KBM-7 (cell line): ENCODE results near the gene PLK1.
"Not testable (repeated sequence)": the region's sequence is repeated elsewhere in the genome, so short reads cannot be mapped to it uniquely, and the experiment has no call there.

ENCODE experiments used
- DNase-seq: peaks from one replicate; pipeline ENCODE4 v3.0.0-alpha.2; 2015
- in situ Hi-C: fragments of 300-500 bp; cut with MboI; formaldehyde crosslinking; loops from 2 replicates; pipeline ENCODE4 v1.14.3; 2020; ENCODE audit warnings: low sequenced_read_pairs, low pct_unique_long_range_greater_than_20kb, mixed read lengths

Gene PLK1

DNA sequence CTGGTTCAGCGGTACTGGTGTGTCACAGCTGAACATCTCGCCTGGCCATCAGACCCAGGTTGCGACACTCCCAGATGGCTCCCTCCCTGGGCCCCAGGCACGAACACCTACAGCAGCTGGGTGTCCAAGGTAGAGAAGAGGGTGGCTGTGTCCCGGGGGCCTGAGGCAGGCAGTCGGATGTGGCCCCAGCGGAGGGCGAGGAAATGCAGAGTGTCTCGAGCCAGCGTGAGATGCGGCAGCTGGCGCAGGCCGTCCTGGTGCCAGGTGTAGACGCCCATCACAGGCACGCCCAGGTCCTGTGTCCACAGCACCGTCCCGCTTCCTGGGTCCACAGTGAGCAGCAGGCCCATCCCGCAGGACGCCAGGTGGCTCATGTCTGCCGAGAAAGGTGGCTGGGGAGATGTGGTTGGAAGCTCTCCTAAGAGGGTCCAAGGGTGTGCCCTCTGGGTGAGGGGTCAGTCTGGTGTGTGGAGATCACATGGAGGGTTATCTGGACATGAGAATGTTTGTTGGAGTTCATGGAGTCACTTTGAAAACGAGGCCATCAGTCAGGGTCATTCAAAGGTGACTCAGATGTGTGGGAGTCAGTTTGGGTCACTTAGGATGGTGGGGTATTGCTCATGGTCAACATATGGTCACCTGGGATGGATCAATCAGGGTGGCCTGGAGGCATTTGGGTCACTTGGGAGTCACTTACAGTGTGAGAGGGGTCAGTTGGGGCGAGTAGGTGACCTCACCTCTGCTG lies 26.3 kb downstream of the PLK1 start:
- in situ Hi-C loops, result no loop called here
- DNase-seq, result no peak

- DNase-seq, result no peak
- in situ Hi-C loops, result no loop called here
These were observed 26.8 kb downstream of the PLK1 start for GRCh38 chr16:23705517-23705902.

DNA sequence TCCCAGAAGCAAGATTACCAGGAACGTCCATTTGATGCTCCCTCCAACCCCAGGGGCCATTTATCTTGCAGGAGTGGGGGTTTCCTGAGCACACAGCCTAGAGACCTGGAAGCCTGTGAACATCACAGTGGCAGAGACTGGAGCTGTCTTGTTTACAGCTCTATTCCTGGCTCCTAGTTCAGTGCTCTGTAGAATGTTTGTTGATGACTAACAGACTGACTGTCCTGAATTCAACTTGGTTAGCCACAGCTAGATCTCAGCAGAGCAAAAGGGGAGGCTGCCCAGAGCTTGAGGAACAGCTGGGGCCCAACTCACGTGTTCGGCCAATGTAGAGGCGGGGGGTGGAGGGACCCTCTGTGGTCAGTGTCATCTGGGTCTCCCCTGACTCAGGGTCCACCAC lies 27.8 kb downstream of the PLK1 start:
- in situ Hi-C loops, result no loop called here
- DNase-seq, result no peak

DNA sequence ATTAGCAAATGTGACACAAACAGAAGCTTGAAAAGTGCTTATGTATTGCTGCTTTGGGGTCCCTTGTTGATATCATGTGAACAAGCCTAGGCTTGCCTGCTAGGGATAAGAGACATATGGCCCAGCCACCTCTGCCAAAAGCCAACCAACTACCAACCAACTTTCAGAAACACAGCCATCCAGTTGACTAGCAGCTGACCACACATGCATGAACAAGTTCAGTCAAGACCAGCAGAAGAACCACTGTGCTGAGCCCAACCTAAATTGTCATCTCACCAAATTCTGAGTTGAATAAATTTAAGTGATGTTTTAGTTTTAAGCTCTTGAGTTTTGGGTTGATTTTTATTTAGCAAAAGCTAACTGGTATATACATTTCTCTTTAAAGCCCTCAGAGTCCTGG lies 30.8 kb downstream of the PLK1 start:
- in situ Hi-C loops, result no loop called here
- DNase-seq, result peak; percentile 36

GRCh38 chr16:23710008-23710407 lies 31.3 kb downstream of the PLK1 start:
- in situ Hi-C loops, result no loop called here
- DNase-seq, result no peak

GRCh38 chr16:23710504-23710903 lies 31.8 kb downstream of the PLK1 start:
- in situ Hi-C loops, result no loop called here
- no peak for DNase-seq

DNA sequence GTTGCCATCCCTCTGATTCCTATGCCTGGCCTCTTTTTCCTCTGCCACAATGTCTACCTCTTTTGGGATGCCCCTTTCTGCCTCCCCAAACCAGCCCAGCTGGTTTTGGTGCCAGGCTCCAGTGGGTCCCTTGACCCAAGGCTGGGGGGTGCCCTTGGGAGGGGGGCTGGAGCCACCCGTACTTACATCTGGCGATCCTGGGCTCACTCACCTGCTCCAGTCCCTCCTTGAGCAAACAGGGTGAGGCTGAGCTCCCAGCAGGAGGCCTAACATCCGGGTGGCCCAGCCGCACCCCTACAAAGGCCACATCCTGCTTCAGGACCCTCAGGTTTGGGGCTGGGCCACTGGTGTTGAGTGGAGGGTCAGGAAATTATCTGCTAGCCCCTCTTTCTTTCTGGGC lies 33.1 kb downstream of the PLK1 start:
- in situ Hi-C loops, result no loop called here
- no peak for DNase-seq

DNA sequence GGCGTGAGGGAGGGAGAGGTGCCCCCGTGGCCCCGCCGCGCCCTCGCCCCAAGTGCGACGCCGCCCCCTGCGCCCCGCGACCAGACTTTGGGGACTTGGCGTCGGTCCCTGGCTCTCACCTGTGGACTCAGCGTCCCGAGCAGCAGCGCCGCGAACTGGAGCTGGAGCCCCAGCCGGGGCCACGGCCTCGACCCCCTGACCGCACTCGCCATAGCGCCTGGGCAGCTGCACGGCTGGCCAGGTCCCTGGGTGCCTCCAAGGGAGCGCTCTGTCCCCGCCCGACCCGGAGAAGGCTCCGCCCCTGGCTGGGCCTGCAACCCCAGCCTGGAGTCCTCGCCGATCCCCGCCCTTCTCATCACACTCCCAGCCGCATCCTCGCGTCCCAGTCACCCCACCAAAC lies 34.3 kb downstream of the PLK1 start, which contains the start of gene ERN2:
ERN2 (minus strand) TSS at position 247 of the 400 bp plus-strand sequence; CDS start at position 212, 35 bp downstream.
- DNase-seq, result no peak
- in situ Hi-C loops, result no loop called here

DNA sequence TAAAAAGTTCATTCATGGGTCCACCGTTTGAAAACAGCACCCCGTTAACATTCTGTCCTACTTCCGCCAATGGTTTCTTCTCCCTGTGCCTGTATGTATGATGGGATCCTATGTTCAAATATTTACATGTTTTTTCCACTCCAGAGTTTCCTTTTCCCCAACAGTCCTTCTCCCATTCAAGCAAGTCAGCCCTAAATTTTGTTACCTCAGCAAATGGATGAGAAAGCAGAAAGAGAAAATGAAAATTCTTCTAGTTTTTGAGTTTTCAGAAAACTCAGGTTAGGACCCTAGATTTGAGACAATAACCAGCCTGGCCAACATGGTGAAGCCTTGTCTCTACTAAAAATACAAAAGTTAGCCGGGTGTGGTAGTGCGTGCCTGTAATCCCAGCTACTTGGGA lies 37.8 kb downstream of the PLK1 start:
- DNase-seq, result no peak
- in situ Hi-C loops, result no loop called here

DNA sequence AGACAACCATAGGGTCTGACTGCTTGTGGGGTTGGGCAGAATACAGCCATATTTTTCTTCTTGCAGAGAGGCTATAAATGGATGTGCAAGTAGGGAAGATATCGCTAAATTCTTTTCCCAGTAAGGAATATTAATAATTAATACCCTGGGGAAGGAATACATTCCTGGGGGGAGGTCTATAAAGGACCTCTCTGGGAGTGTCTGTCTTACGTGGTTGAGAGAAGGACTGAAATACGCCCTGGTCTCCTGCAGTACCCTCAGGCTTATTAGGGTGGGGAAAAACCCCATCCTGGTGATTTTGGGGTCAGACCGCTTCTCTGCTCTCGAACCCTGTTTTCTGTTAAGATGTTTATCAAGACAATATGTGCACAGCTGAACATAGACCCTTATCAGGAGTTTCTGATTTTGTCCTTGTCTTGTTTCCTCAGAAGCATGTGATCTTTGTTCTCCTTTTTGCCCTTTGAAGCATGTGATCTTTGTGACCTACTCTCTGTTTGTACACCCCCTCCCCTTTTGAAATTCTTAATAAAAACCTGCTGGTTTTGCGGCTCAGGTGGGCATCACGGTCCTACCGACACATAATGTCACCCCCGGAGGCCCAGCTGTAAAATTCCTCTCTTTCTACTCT lies 44.0 kb downstream of the PLK1 start:
- DNase-seq, in situ Hi-C loops: not testable (repeated sequence)

GRCh38 chr16:23724096-23724784 lies 45.6 kb downstream of the PLK1 start:
- in situ Hi-C loops, result no loop called here
- no peak for DNase-seq

DNA sequence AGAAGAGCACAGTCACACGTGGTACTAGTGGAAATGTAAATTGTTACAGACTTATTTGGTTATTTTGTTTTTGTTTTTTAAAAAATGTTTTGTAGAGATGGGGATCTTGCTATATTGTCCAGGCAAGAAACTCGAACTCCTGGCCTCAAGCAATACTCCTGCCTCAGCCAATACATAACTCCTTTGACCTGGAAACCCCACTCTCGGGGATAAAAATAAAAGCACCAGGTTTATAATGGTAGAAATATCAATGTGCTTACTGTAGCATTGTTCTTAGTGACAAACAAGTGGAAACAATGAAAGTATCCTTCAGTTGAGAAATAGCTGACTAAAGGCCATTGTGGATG lies 46.1 kb downstream of the PLK1 start:
- in situ Hi-C loops, result loop anchor here (25.0 kb wide), 1 partner anchor 788 kb away; no protein-coding TSS in a partner anchor
- DNase-seq, result no peak

DNA sequence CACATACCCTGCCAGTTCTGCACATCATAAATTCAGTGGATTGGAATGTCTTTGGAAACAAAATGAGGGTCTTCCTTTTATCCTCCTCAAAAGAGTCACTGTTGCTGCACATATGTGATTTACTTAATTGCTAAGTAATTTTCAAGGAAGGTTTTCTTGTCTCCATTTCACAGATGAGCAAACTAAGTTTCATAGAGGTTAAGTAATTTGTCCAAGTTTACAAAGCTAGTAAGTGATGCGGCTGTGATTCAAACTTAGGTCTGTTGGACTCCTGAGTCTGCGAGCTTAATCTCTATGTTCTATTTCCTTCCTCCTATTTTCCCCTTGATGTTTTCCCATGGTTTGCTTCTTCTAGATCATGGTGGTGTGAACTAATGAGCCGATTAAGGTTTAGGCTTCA lies 48.0 kb downstream of the PLK1 start:
- in situ Hi-C loops, result loop anchor here (25.0 kb wide), 1 partner anchor 786 kb away; no protein-coding TSS in a partner anchor
- no peak for DNase-seq

DNA sequence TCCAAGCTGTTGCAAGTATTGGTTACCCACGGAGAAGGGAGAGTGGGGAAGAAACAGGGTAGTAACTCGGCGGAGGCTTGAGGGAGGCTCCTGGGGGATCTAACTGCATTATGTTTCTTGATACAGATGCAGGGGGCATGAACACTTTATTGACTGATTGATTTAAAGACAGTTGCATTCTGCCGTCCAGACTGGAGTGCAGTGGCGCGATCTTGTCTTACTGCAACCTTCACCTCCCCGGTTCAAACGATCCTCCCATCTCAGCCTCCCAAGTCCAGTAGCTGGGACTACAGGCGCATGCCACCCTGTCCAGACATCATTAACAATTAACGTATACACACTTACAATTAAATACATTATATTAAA lies 49.4 kb downstream of the PLK1 start:
- in situ Hi-C loops, result loop anchor here (25.0 kb wide), 1 partner anchor 784 kb away; no protein-coding TSS in a partner anchor
- DNase-seq, result no peak

GRCh38 chr16:23729503-23730424 lies 51.1 kb downstream of the PLK1 start:
- in situ Hi-C loops, result loop anchor here (25.0 kb wide), 1 partner anchor 783 kb away; no protein-coding TSS in a partner anchor
- peak; percentile 48 for DNase-seq

DNA sequence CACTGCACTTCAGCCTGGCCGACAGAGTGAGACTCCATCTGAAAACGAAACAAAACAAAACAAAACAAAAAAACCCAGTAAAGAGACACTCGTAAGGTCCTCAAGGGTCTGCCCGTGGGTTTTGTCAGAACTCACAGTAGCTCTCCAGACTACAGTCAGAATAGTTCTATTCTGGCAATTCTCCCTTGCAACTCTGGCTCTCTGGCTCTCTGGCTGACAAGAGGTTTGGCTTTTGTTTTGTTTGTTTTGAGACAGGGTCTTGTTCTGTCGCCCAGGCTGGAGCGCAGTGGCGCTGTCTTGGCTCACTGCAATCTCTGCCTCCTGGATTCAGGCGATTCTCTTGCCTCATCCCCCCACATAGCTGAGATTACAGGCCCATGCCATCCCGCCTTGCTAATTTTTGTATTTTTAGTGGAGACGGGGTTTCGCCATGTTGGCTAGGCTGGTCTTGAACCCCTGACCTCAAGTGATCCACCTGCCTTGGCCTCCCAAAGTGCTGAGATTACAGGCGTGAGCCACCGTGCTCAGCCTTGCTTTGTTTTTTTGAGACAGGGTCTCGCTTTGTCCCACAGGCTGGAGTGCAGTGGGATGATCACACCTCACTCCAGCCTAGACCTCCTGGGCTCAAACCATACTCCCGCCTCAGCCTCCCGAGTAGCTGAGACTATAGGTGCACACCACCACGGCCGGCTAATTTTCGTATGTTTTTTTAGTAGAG lies 55.6 kb downstream of the PLK1 start:
- in situ Hi-C loops, result loop anchor here (25.0 kb wide), 1 partner anchor 778 kb away; no protein-coding TSS in a partner anchor
- no peak for DNase-seq

DNA sequence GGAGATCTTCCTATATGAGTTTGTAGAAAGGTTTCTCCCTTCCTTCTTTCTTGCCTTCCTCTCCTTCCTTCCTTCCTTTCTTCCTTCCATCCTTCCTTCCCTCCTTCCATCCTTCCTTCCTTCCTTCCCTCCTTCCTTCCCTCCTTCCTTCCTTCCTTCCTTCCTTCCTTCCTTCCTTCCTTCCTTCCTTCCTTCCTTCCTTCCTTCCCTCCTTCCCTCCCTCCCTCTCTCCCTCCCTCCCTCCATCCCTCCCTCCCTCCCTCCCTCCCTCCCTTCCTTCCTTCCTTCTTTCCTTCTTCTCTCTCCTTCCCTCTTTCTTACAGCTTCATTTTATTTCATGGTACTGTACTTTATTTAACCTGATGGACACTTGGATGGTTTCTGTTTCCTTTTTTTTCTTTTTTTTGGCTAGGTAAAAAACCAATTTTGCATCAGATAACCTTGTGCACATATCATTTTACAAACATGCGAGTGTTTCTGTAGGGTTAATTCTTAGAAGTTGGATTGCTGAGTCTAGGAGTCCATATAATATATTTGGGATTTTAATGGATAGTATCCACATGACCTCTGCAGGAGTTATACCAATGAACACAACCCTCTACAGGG lies 58.8 kb downstream of the PLK1 start:
- DNase-seq, result not testable (repeated sequence)
- in situ Hi-C loops, result loop anchor here (25.0 kb wide), 1 partner anchor 775 kb away; no protein-coding TSS in a partner anchor

GRCh38 chr16:23739516-23739915 lies 60.8 kb downstream of the PLK1 start:
- DNase-seq, result no peak
- in situ Hi-C loops, result loop anchor here (25.0 kb wide), 1 partner anchor 773 kb away; no protein-coding TSS in a partner anchor
